HCT116 (cell line): ENCODE measurements around the gene PDE6A. TPM values are rescaled to one million over a fixed set of nuclear protein-coding genes. Genes with fewer than 3 reads are reported as not detected.

Experiments used
- ATAC-seq: fragments of 200-7000 bp; cut with Tn5 transposase; 2 replicates; pipeline ENCODE4 v1.9.1; 2020; ENCODE audit warnings: mild to moderate bottlenecking, moderate library complexity
- BruUV-seq: library from RNA; stranded (reverse); fragments of 400-500 nt; replicated peaks from 2 replicates; lab custom pipeline; 2021; lab: Mats Ljungman, UMichigan
- CTCF ChIA-PET: fragments of 300-600 bp; sonication (Branson Sonifier 250); formaldehyde crosslinking; loops from one replicate; lab custom pipeline; 2021; ENCODE audit warnings: antibody characterized with exemption; lab: Charles Lee
- POLR2A ChIA-PET: fragments of 300-600, 350-600 bp; sonication (Branson Sonifier 250); formaldehyde crosslinking; loops from one replicate; lab custom pipeline; 2021; ENCODE audit warnings: antibody characterized with exemption; lab: Charles Lee
- RAD21 ChIA-PET, 2 experiments: fragments of 300-600 bp; sonication (Branson Sonifier 250); formaldehyde crosslinking; loops; one replicate each; lab custom pipeline; 2023; ENCODE audit warnings: low total read pairs in 2 of 2; ENCODE audit not compliant: uncharacterized antibody in 2 of 2, unreplicated experiment in 2 of 2, low non-redundant PET in 1 of 2; lab: Charles Lee
- DNase-seq: peaks from one replicate; pipeline ENCODE4 v3.0.0-alpha.2; 2010; ENCODE audit warnings: low read depth, low spot score
- H2AFZ ChIP-seq: fragments of 200-600 bp; shearing (Covaris generic), sonication (generic); 2 replicates; pipeline ENCODE4 v1.6.1; 2017; ENCODE audit warnings: low read depth, mixed run types, mixed read lengths, antibody characterized with exemption, low read length; ENCODE audit not compliant: poor library complexity, severe bottlenecking
- H3K27ac ChIP-seq: 2 replicates; pipeline ENCODE4 v1.5.1; 2012; ENCODE audit warnings: low read depth, low read length
- H3K27me3 ChIP-seq: fragments of 200-600 bp; sonication (generic); 2 replicates; pipeline ENCODE4 v1.6.1; 2016; ENCODE audit warnings: mixed run types, low read length, mixed read lengths; ENCODE audit not compliant: insufficient read depth
- H3K36me3 ChIP-seq, 2 experiments: fragments of 200-500 bp in 1 of 2; fragments of 200-600 bp in 1 of 2; sonication (Bioruptor generic) in 1 of 2; sonication (generic) in 1 of 2; 2 replicates each; pipeline versions ENCODE4 v1.5.1 to v1.6.1; 2014 to 2016; ENCODE audit warnings: low read length in 2 of 2, inconsistent platforms in 1 of 2, mixed read lengths in 1 of 2, mixed run types in 1 of 2; ENCODE audit not compliant: insufficient read depth in 2 of 2, control insufficient read depth in 1 of 2
- H3K4me1 ChIP-seq, 2 experiments: fragments of 200-600 bp in 1 of 2; sonication (generic) in 1 of 2; 2 replicates each; pipeline versions ENCODE4 v1.5.1 to v1.6.1; 2012 to 2017; ENCODE audit warnings: low read length in 2 of 2, inconsistent platforms in 1 of 2, mild to moderate bottlenecking in 1 of 2, mixed read lengths in 1 of 2, mixed run types in 1 of 2, moderate library complexity in 1 of 2; ENCODE audit not compliant: insufficient read depth in 2 of 2, control insufficient read depth in 1 of 2
- H3K4me2 ChIP-seq: fragments of 200-600 bp; sonication (generic); 2 replicates; pipeline ENCODE4 v1.6.1; 2017; ENCODE audit warnings: mixed run types, low read length, mixed read lengths
- H3K4me3 ChIP-seq, 2 experiments: fragments of 200-600 bp in 1 of 2; sonication (generic) in 1 of 2; replicated peaks in 1 of 2; 2 replicates each; pipeline ENCODE4 v1.5.1; 2011 to 2016; ENCODE audit warnings: low read length in 2 of 2, control low read depth in 1 of 2, low read depth in 1 of 2, mild to moderate bottlenecking in 1 of 2, mixed read lengths in 1 of 2, mixed run types in 1 of 2
- H3K79me2 ChIP-seq: fragments of 200-600 bp; sonication (generic); 2 replicates; pipeline ENCODE4 v1.6.1; 2017; ENCODE audit warnings: mild to moderate bottlenecking, mixed run types, low read length, moderate library complexity, mixed read lengths; ENCODE audit not compliant: insufficient read depth
- H3K9ac ChIP-seq: fragments of 200-600 bp; sonication (generic); 2 replicates; pipeline ENCODE4 v1.6.1; 2016; ENCODE audit warnings: low read length, mixed read lengths
- H3K9me2 ChIP-seq: fragments of 200-600 bp; sonication (generic), shearing (Covaris generic); 2 replicates; pipeline ENCODE4 v1.6.1; 2017; ENCODE audit warnings: mixed run types, mild to moderate bottlenecking, moderate library complexity; ENCODE audit not compliant: insufficient read depth
- H3K9me3 ChIP-seq, 2 experiments: fragments of 200-500 bp in 1 of 2; fragments of 200-600 bp in 1 of 2; sonication (Bioruptor generic) in 1 of 2; sonication (generic) in 1 of 2; 2 replicates each; pipeline ENCODE4 v1.6.1; 2014 to 2017; ENCODE audit warnings: low read length in 2 of 2, mixed read lengths in 2 of 2, inconsistent platforms in 1 of 2, low read depth in 1 of 2, mild to moderate bottlenecking in 1 of 2, mixed run types in 1 of 2, moderate library complexity in 1 of 2; ENCODE audit not compliant: control insufficient read depth in 1 of 2, insufficient read depth in 1 of 2
- H4K20me1 ChIP-seq: fragments of 200-600 bp; sonication (generic), shearing (Covaris generic); 2 replicates; pipeline ENCODE4 v1.6.1; 2017; ENCODE audit warnings: mixed run types, mild to moderate bottlenecking, moderate library complexity; ENCODE audit not compliant: insufficient read depth
- CBX3 ChIP-seq: IDR thresholded peaks from 2 replicates; pipeline ENCODE4 v1.6.1; 2012; ENCODE audit warnings: low read depth
- EGR1 ChIP-seq: IDR thresholded peaks from 2 replicates; pipeline ENCODE4 v1.6.1; 2012; ENCODE audit warnings: low read depth
- ELF1 ChIP-seq: IDR thresholded peaks from 2 replicates; pipeline ENCODE4 v1.6.1; 2012; ENCODE audit warnings: low read depth, borderline replicate concordance
- FOSL1 ChIP-seq: IDR thresholded peaks from 2 replicates; pipeline ENCODE4 v1.6.1; 2012; ENCODE audit warnings: low read depth
- POLR2A ChIP-seq: IDR thresholded peaks from 2 replicates; pipeline ENCODE4 v1.7.0; 2011; ENCODE audit warnings: borderline replicate concordance; ENCODE audit not compliant: insufficient read depth, insufficient read length; ENCODE audit errors: extremely low read depth
- POLR2AphosphoS5 ChIP-seq: IDR thresholded peaks from 2 replicates; pipeline ENCODE4 v1.6.1; 2011; ENCODE audit warnings: mild to moderate bottlenecking, low read depth, low read length, moderate library complexity
- SP1 ChIP-seq: IDR thresholded peaks from 2 replicates; pipeline ENCODE4 v1.6.1; 2012; ENCODE audit warnings: low read depth
- SRF ChIP-seq: IDR thresholded peaks from 2 replicates; pipeline ENCODE4 v1.6.1; 2012; ENCODE audit warnings: low read depth
- TCF7L2 ChIP-seq: IDR thresholded peaks from 2 replicates; pipeline ENCODE4 v1.7.0; 2011; ENCODE audit warnings: borderline replicate concordance, inconsistent platforms; ENCODE audit not compliant: insufficient read depth, insufficient read length; ENCODE audit errors: extremely low read depth
- ZFX ChIP-seq: fragments of 450-650 bp; IDR thresholded peaks from 2 replicates; pipeline ENCODE4 v1.6.1; 2017
- ZNF274 ChIP-seq: fragments of 200-500 bp; sonication (Bioruptor generic); IDR thresholded peaks from 2 replicates; pipeline ENCODE4 v1.6.1; 2014; ENCODE audit warnings: mild to moderate bottlenecking, low read depth, low read length, inconsistent platforms
- intact Hi-C: fragments of 100-400 bp; cut with micrococcal nuclease; formaldehyde crosslinking; loops from 2 replicates; pipeline ENCODE4 v1.10.0; 2022
- total RNA-seq: library from RNA; stranded (reverse); gene quantifications from one replicate; pipeline ENCODE4 v1.2.1, GENCODE V29; 2021; ENCODE audit not compliant: unreplicated experiment
- TF ChIP-seq, protein P1 (sequence below): IDR thresholded peaks from 2 replicates; pipeline ENCODE4 v1.6.1; 2012; ENCODE audit warnings: low read depth
- TF ChIP-seq, protein P2 (sequence below): IDR thresholded peaks from 2 replicates; pipeline ENCODE4 v1.6.1; 2012
- TF ChIP-seq, protein P3 (sequence below), 3 experiments: fragments of 200-600 bp in 1 of 3; sonication (generic) in 1 of 3; IDR thresholded peaks in 2 of 3; conservative IDR thresholded peaks in 1 of 3; 2 replicates each; pipeline ENCODE4 v1.5.1; 2012 to 2017; ENCODE audit warnings: low read depth in 2 of 3, low read length in 2 of 3, antibody characterized with exemption in 1 of 3, borderline replicate concordance in 1 of 3, control low read depth in 1 of 3, mild to moderate bottlenecking in 1 of 3, mixed read lengths in 1 of 3, mixed run types in 1 of 3, moderate library complexity in 1 of 3; ENCODE audit not compliant: insufficient read depth in 1 of 3

Gene PDE6A
- total RNA-seq, 1 experiment from 2014 or later, result not detected

DNA sequence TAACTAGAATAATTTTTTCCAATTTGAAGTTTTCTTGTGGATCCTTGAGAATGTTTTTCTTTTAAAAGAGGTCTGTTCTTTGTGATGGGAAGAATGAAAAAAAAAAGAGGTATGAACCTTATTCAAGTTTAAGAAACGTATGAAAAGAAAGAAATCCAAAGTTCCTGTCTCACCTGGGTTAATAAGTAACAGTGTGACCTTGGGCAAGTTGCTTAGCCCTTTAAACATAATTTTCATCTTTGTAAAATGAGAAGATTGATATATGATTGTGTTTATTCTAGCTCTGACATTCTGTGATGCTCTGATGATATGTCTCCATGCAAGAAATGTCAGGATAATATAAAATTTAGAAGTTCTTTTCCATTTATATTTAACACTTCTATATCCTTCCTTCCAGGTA lies 35.3 kb upstream of the PDE6A start:
- ATAC-seq, result no peak
- H3K4me3 ChIP-seq, result no peak overlapping the region
- intact Hi-C loops, result no loop called here
- H3K27ac ChIP-seq, result no peak overlapping the region
- H3K9ac ChIP-seq, result no peak overlapping the region
- DNase-seq, result no peak
- TF ChIP-seq CBX3, result no peak
- TF ChIP-seq EGR1, result no peak
- TF ChIP-seq ZFX, result no peak
- TF ChIP-seq, protein P1, sequence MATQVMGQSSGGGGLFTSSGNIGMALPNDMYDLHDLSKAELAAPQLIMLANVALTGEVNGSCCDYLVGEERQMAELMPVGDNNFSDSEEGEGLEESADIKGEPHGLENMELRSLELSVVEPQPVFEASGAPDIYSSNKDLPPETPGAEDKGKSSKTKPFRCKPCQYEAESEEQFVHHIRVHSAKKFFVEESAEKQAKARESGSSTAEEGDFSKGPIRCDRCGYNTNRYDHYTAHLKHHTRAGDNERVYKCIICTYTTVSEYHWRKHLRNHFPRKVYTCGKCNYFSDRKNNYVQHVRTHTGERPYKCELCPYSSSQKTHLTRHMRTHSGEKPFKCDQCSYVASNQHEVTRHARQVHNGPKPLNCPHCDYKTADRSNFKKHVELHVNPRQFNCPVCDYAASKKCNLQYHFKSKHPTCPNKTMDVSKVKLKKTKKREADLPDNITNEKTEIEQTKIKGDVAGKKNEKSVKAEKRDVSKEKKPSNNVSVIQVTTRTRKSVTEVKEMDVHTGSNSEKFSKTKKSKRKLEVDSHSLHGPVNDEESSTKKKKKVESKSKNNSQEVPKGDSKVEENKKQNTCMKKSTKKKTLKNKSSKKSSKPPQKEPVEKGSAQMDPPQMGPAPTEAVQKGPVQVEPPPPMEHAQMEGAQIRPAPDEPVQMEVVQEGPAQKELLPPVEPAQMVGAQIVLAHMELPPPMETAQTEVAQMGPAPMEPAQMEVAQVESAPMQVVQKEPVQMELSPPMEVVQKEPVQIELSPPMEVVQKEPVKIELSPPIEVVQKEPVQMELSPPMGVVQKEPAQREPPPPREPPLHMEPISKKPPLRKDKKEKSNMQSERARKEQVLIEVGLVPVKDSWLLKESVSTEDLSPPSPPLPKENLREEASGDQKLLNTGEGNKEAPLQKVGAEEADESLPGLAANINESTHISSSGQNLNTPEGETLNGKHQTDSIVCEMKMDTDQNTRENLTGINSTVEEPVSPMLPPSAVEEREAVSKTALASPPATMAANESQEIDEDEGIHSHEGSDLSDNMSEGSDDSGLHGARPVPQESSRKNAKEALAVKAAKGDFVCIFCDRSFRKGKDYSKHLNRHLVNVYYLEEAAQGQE, result no peak
- no peak for TF ChIP-seq SP1
- no peak for TF ChIP-seq ZNF274
- TF ChIP-seq POLR2A, result no peak
- TF ChIP-seq POLR2AphosphoS5, result no peak
- TF ChIP-seq, protein P2, sequence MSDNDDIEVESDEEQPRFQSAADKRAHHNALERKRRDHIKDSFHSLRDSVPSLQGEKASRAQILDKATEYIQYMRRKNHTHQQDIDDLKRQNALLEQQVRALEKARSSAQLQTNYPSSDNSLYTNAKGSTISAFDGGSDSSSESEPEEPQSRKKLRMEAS, result no peak
- TF ChIP-seq ELF1, result no peak
- no peak for TF ChIP-seq TCF7L2
- TF ChIP-seq, protein P3, sequence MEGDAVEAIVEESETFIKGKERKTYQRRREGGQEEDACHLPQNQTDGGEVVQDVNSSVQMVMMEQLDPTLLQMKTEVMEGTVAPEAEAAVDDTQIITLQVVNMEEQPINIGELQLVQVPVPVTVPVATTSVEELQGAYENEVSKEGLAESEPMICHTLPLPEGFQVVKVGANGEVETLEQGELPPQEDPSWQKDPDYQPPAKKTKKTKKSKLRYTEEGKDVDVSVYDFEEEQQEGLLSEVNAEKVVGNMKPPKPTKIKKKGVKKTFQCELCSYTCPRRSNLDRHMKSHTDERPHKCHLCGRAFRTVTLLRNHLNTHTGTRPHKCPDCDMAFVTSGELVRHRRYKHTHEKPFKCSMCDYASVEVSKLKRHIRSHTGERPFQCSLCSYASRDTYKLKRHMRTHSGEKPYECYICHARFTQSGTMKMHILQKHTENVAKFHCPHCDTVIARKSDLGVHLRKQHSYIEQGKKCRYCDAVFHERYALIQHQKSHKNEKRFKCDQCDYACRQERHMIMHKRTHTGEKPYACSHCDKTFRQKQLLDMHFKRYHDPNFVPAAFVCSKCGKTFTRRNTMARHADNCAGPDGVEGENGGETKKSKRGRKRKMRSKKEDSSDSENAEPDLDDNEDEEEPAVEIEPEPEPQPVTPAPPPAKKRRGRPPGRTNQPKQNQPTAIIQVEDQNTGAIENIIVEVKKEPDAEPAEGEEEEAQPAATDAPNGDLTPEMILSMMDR (IDR thresholded peaks at IDR 0.05 in 2 of 3, conservative IDR thresholded peaks at IDR 0.05 in 1 of 3; ENCODE audit: borderline replicate concordance in 1 of 3, insufficient read depth in 1 of 3, low read depth in 2 of 3, low read length in 2 of 3), result no peak
- TF ChIP-seq SRF, result no peak
- no peak for TF ChIP-seq FOSL1
- ChIA-PET POLR2A (no interaction called here), CTCF (interaction anchor here (1.5 kb wide), 1 partner anchor 11 kb away, joined by 5 read pairs; no protein-coding TSS in a partner anchor), RAD21 (no interaction called here)
- no TSS peak for BruUV-seq
- no peaks in the 10 kb centered on the region for H3K9me2 ChIP-seq
- H4K20me1 ChIP-seq, result no peaks in the 10 kb centered on the region
- H2AFZ ChIP-seq, result no peak overlapping the region
- no peak overlapping the region for H3K4me2 ChIP-seq
- H3K36me3 ChIP-seq, result no peaks in the 10 kb centered on the region
- no peaks in the 10 kb centered on the region for H3K4me1 ChIP-seq
- H3K79me2 ChIP-seq, result no peaks in the 10 kb centered on the region
- no peaks in the 10 kb centered on the region for H3K27me3 ChIP-seq
- H3K9me3 ChIP-seq, result no peaks in the 10 kb centered on the region
